ENCODE results near the gene IFNK.
A peak's percentile ranks its signal among the peaks of the same experiment; 100 is the strongest.

The IFNK gene

GRCh38 chr9:27511771-27512170 lies 12.3 kb upstream of the IFNK start:
- DNase-seq (ENCODE audit: low read depth), result no peak

- DNase-seq (ENCODE audit: low read depth), result no peak
These were observed 9.5 kb upstream of the IFNK start for GRCh38 chr9:27514551-27514950.

GRCh38 chr9:27518006-27518405 lies 6.1 kb upstream of the IFNK start:
- DNase-seq (ENCODE audit: low read depth), result no peak

GRCh38 chr9:27518809-27519208 lies 5.3 kb upstream of the IFNK start:
- no peak for DNase-seq (ENCODE audit: low read depth)

- DNase-seq (ENCODE audit: low read depth), result no peak
These were observed 4.3 kb upstream of the IFNK start for GRCh38 chr9:27519466-27520465.

GRCh38 chr9:27520986-27521385 lies 3.1 kb upstream of the IFNK start:
- DNase-seq (ENCODE audit: low read depth), result no peak

- no peak for DNase-seq (ENCODE audit: low read depth)
These were observed 949 bp upstream of the IFNK start for GRCh38 chr9:27523141-27523540.

GRCh38 chr9:27527702-27528075 lies 3.6 kb downstream of the IFNK start:
- no peak for DNase-seq (ENCODE audit: low read depth)

- peak; percentile 29 for DNase-seq (ENCODE audit: low read depth)
These were observed 4.2 kb downstream of the IFNK start for GRCh38 chr9:27528076-27528885.

- no peak for DNase-seq (ENCODE audit: low read depth)
These were observed 4.8 kb downstream of the IFNK start for GRCh38 chr9:27528886-27529315.

- no peak for DNase-seq (ENCODE audit: low read depth)
These were observed 5.5 kb downstream of the IFNK start, which contains the start of gene MOB3B for GRCh38 chr9:27529316-27530278. MOB3B (minus strand) TSS chr9:27529814; CDS start chr9:27455550, 74,264 bp downstream.

GRCh38 chr9:27530915-27531755 lies 7.0 kb downstream of the IFNK start:
- DNase-seq (ENCODE audit: low read depth), result no peak

- no peak for DNase-seq (ENCODE audit: low read depth)
These were observed 8.0 kb downstream of the IFNK start for GRCh38 chr9:27532046-27532445.

GRCh38 chr9:27533311-27533710 lies 9.2 kb downstream of the IFNK start:
- DNase-seq (ENCODE audit: low read depth), result no peak

GRCh38 chr9:27534131-27534530 lies 10.0 kb downstream of the IFNK start:
- no peak for DNase-seq (ENCODE audit: low read depth)

- DNase-seq (ENCODE audit: low read depth), result no peak
These were observed 10.6 kb downstream of the IFNK start for GRCh38 chr9:27534658-27535209.

- no peak for DNase-seq (ENCODE audit: low read depth)
These were observed 11.6 kb downstream of the IFNK start for GRCh38 chr9:27535701-27536118.

- DNase-seq (ENCODE audit: low read depth), result no peak
These were observed 12.1 kb downstream of the IFNK start for GRCh38 chr9:27536168-27536567.

GRCh38 chr9:27537027-27537435 lies 12.9 kb downstream of the IFNK start:
- no peak for DNase-seq (ENCODE audit: low read depth)

GRCh38 chr9:27537756-27538155 lies 13.7 kb downstream of the IFNK start:
- no peak for DNase-seq (ENCODE audit: low read depth)

Data from CMK (cell line).